AML-193 (cell line): Measurements from ENCODE around the gene CTSA.

Experiments used
- DNase-seq, 2 experiments: peaks; one replicate each; lab custom pipeline; 2025; lab: John Stamatoyannopoulos, UW

The CTSA gene

GRCh38 chr20:45940469-45940868 is 49.3 kb downstream of the CTSA start:
- DNase-seq: no peak

- DNase-seq: no peak
Measured at GRCh38 chr20:45943613-45944012, 52.5 kb downstream of the CTSA start.

GRCh38 chr20:45944151-45944964 is 53.2 kb downstream of the CTSA start:
- peak in 1 of 2 experiments; percentile 6 for DNase-seq

- DNase-seq: no peak
Measured at GRCh38 chr20:45944965-45945677, 54.0 kb downstream of the CTSA start.

GRCh38 chr20:45945678-45946148 is 54.6 kb downstream of the CTSA start:
- peak in 1 of 2 experiments; percentile 16 for DNase-seq

GRCh38 chr20:45946149-45946970 is 55.2 kb downstream of the CTSA start:
- DNase-seq: peak; percentile 96 to 97

GRCh38 chr20:45947110-45947866 is 56.2 kb downstream of the CTSA start:
- no peak for DNase-seq

- DNase-seq: no peak
Measured at GRCh38 chr20:45948261-45948733, 57.2 kb downstream of the CTSA start.
